ENCODE results near the gene ANKS4B. TPM values are rescaled to one million over a fixed set of nuclear protein-coding genes. Genes with fewer than 3 reads are reported as not detected.

ANKS4B gene
- total and polyA plus RNA-seq, 4 donors = 0.08 to 6.9 TPM; not detected in 2

DNA sequence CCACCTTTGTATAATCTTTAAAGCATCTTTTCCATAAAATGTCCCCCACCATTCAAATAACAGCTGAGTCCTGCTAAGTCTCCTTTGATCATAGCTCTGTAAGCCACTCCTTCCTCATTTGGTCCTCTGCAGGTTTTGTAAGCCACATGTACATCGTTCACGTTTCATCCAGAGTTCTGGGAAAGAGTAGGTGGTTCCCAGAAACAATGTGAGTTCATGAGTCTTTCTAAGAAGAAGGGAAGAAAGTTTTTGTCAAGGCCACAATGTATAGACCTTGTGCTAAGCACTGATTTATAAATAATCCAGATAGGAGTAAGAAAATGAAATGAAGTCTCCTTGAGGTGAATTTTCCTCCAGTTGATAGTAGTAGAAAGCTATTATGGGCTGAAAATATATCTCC is 8.7 kb upstream of the ANKS4B start:
- Histone ChIP-seq H3K4me3 (ENCODE audit: low read length in 2 of 2) (no peak overlapping the region), H3K9me3 (ENCODE audit: control insufficient read depth, low read length) (no peaks in the 10 kb centered on the region), H3K27ac (ENCODE audit: low read depth in 1 of 2, low read length in 2 of 2) (no peak overlapping the region), H3K4me1 (ENCODE audit: control insufficient read depth in 1 of 2, insufficient read depth in 2 of 2, low read length in 2 of 2) (no peaks in the 10 kb centered on the region), H3K27me3 (ENCODE audit: control insufficient read depth in 1 of 2, insufficient read depth in 2 of 2, low read length in 1 of 2) (no peaks in the 10 kb centered on the region), H3K36me3 (ENCODE audit: control insufficient read depth in 1 of 2, insufficient read depth in 2 of 2, low read length in 1 of 2) (no peaks in the 10 kb centered on the region)
- intact Hi-C loops (cut with DNase I) = no loop called here
- 60 to 70% methylated on average over 2 of the region's 2 CpGs for WGBS, 2 donors
- DNase-seq (no peak), ATAC-seq (ENCODE audit: low FRiP score) (no peak)

- Histone ChIP-seq H3K27me3 (ENCODE audit: control insufficient read depth in 1 of 2, insufficient read depth in 2 of 2, low read length in 1 of 2) (no peaks in the 10 kb centered on the region), H3K27ac (ENCODE audit: low read depth in 1 of 2, low read length in 2 of 2) (no peak overlapping the region), H3K36me3 (ENCODE audit: control insufficient read depth in 1 of 2, insufficient read depth in 2 of 2, low read length in 1 of 2) (no peaks in the 10 kb centered on the region), H3K9me3 (ENCODE audit: control insufficient read depth, low read length) (no peaks in the 10 kb centered on the region), H3K4me3 (ENCODE audit: low read length in 2 of 2) (no peak overlapping the region), H3K4me1 (ENCODE audit: control insufficient read depth in 1 of 2, insufficient read depth in 2 of 2, low read length in 2 of 2) (no peaks in the 10 kb centered on the region)
- ATAC-seq (ENCODE audit: low FRiP score) (no peak), DNase-seq (no peak)
- intact Hi-C loops (cut with DNase I) = no loop called here
Measured at GRCh38 chr16:21226749-21227148, 6.8 kb upstream of the ANKS4B start.

- no peaks in the 10 kb centered on the region for H3K27me3 ChIP-seq (ENCODE audit: control insufficient read depth in 1 of 2, insufficient read depth in 2 of 2, low read length in 1 of 2)
- no peaks in the 10 kb centered on the region for H3K9me3 ChIP-seq (ENCODE audit: control insufficient read depth, low read length)
- no peaks in the 10 kb centered on the region for H3K36me3 ChIP-seq (ENCODE audit: control insufficient read depth in 1 of 2, insufficient read depth in 2 of 2, low read length in 1 of 2)
- no peak overlapping the region for H3K27ac ChIP-seq (ENCODE audit: low read depth in 1 of 2, low read length in 2 of 2)
- no peak for ATAC-seq (ENCODE audit: low FRiP score)
- intact Hi-C loops (cut with DNase I) = no loop called here
- H3K4me1 ChIP-seq (ENCODE audit: control insufficient read depth in 1 of 2, insufficient read depth in 2 of 2, low read length in 2 of 2) = no peaks in the 10 kb centered on the region
- no peak overlapping the region for H3K4me3 ChIP-seq (ENCODE audit: low read length in 2 of 2)
- DNase-seq = no peak
Measured at GRCh38 chr16:21227866-21228265, 5.6 kb upstream of the ANKS4B start.

GRCh38 chr16:21228361-21228872 is 5.1 kb upstream of the ANKS4B start:
- Histone ChIP-seq H3K27me3 (ENCODE audit: control insufficient read depth in 1 of 2, insufficient read depth in 2 of 2, low read length in 1 of 2) (no peaks in the 10 kb centered on the region), H3K4me3 (ENCODE audit: low read length in 2 of 2) (no peak overlapping the region), H3K27ac (ENCODE audit: low read depth in 1 of 2, low read length in 2 of 2) (no peak overlapping the region), H3K4me1 (ENCODE audit: control insufficient read depth in 1 of 2, insufficient read depth in 2 of 2, low read length in 2 of 2) (no peaks in the 10 kb centered on the region), H3K36me3 (ENCODE audit: control insufficient read depth in 1 of 2, insufficient read depth in 2 of 2, low read length in 1 of 2) (no peaks in the 10 kb centered on the region), H3K9me3 (ENCODE audit: control insufficient read depth, low read length) (no peaks in the 10 kb centered on the region)
- 66 to 71% methylated on average over 2 of the region's 2 CpGs for WGBS, 2 donors
- ATAC-seq (ENCODE audit: low FRiP score) (no peak), DNase-seq (no peak)
- intact Hi-C loops (cut with DNase I) = no loop called here

GRCh38 chr16:21233045-21233520 is 416 bp upstream of the ANKS4B start:
- peaks cover 1% of the 10 kb centered on the region for H3K9me3 ChIP-seq (ENCODE audit: control insufficient read depth, low read length)
- H3K27ac ChIP-seq (ENCODE audit: low read depth in 1 of 2, low read length in 2 of 2) = no peak overlapping the region
- 92 to 97% methylated on average over 1 of the region's 1 CpG for WGBS, 2 donors
- H3K4me3 ChIP-seq (ENCODE audit: low read length in 2 of 2) = no peak overlapping the region
- intact Hi-C loops (cut with DNase I) = no loop called here
- H3K4me1 ChIP-seq (ENCODE audit: control insufficient read depth in 1 of 2, insufficient read depth in 2 of 2, low read length in 2 of 2) = no peaks in the 10 kb centered on the region
- DNase-seq (no peak), ATAC-seq (ENCODE audit: low FRiP score) (no peak)
- no peaks in the 10 kb centered on the region for H3K36me3 ChIP-seq (ENCODE audit: control insufficient read depth in 1 of 2, insufficient read depth in 2 of 2, low read length in 1 of 2)
- no peaks in the 10 kb centered on the region for H3K27me3 ChIP-seq (ENCODE audit: control insufficient read depth in 1 of 2, insufficient read depth in 2 of 2, low read length in 1 of 2)

GRCh38 chr16:21235199-21235585 is 1.7 kb downstream of the ANKS4B start:
- no peak for ATAC-seq (ENCODE audit: low FRiP score)
- Histone ChIP-seq H3K4me1 (ENCODE audit: control insufficient read depth in 1 of 2, insufficient read depth in 2 of 2, low read length in 2 of 2) (no peaks in the 10 kb centered on the region), H3K4me3 (ENCODE audit: low read length in 2 of 2) (no peak overlapping the region), H3K36me3 (ENCODE audit: control insufficient read depth in 1 of 2, insufficient read depth in 2 of 2, low read length in 1 of 2) (no peaks in the 10 kb centered on the region), H3K9me3 (ENCODE audit: control insufficient read depth, low read length) (peaks cover 1% of the 10 kb centered on the region), H3K27ac (ENCODE audit: low read depth in 1 of 2, low read length in 2 of 2) (no peak overlapping the region), H3K27me3 (ENCODE audit: control insufficient read depth in 1 of 2, insufficient read depth in 2 of 2, low read length in 1 of 2) (no peaks in the 10 kb centered on the region)
- DNase-seq = no peak
- WGBS, 2 donors = 79 to 83% methylated on average over 3 of the region's 3 CpGs
- intact Hi-C loops (cut with DNase I) = no loop called here

GRCh38 chr16:21236831-21237230 is 3.3 kb downstream of the ANKS4B start:
- intact Hi-C loops (cut with DNase I) = no loop called here
- 72 to 84% methylated on average over 5 of the region's 5 CpGs for WGBS, 2 donors

DNA sequence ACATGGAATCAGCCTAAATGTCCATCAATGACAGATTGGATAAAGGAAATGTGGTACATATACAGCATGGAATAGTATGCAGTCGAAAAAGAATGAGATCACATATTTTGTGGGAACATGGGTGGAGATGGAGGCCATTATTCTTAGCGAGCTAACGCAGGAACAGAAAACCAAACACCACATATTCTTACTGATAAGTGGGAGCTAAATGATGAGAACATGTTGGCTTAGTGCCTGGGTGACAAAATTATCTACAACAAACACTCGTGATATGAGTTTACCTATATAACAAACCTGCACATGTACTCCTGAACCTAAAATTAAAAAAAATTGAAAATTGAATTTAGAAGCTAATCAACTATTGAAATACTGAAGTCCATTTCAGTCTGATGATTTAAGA is 6.1 kb downstream of the ANKS4B start:
- 75 to 79% methylated on average over 4 of the region's 4 CpGs for WGBS, 2 donors
- DNase-seq = no peak
- Histone ChIP-seq H3K27me3 (ENCODE audit: control insufficient read depth in 1 of 2, insufficient read depth in 2 of 2, low read length in 1 of 2) (no peaks in the 10 kb centered on the region), H3K4me3 (ENCODE audit: low read length in 2 of 2) (no peak overlapping the region), H3K4me1 (ENCODE audit: control insufficient read depth in 1 of 2, insufficient read depth in 2 of 2, low read length in 2 of 2) (no peaks in the 10 kb centered on the region), H3K9me3 (ENCODE audit: control insufficient read depth, low read length) (peaks cover 1% of the 10 kb centered on the region), H3K27ac (ENCODE audit: low read depth in 1 of 2, low read length in 2 of 2) (no peak overlapping the region), H3K36me3 (ENCODE audit: control insufficient read depth in 1 of 2, insufficient read depth in 2 of 2, low read length in 1 of 2) (no peaks in the 10 kb centered on the region)
- no peak for ATAC-seq (ENCODE audit: low FRiP score)
- intact Hi-C loops (cut with DNase I) = no loop called here

More at GRCh38 chr16:21236831-21237230, 3.3 kb downstream of the ANKS4B start:
- Histone ChIP-seq H3K9me3 (ENCODE audit: control insufficient read depth, low read length) (peaks cover 1% of the 10 kb centered on the region), H3K27ac (ENCODE audit: low read depth in 1 of 2, low read length in 2 of 2) (no peak overlapping the region), H3K4me1 (ENCODE audit: control insufficient read depth in 1 of 2, insufficient read depth in 2 of 2, low read length in 2 of 2) (no peaks in the 10 kb centered on the region), H3K36me3 (ENCODE audit: control insufficient read depth in 1 of 2, insufficient read depth in 2 of 2, low read length in 1 of 2) (no peaks in the 10 kb centered on the region), H3K4me3 (ENCODE audit: low read length in 2 of 2) (no peak overlapping the region), H3K27me3 (ENCODE audit: control insufficient read depth in 1 of 2, insufficient read depth in 2 of 2, low read length in 1 of 2) (no peaks in the 10 kb centered on the region)
- ATAC-seq (ENCODE audit: low FRiP score) = no peak
- no peak for DNase-seq

GRCh38 chr16:21242756-21243155 is 9.3 kb downstream of the ANKS4B start:
- no peaks in the 10 kb centered on the region for H3K9me3 ChIP-seq (ENCODE audit: control insufficient read depth, low read length)
- intact Hi-C loops (cut with DNase I) = no loop called here
- no peaks in the 10 kb centered on the region for H3K27me3 ChIP-seq (ENCODE audit: control insufficient read depth in 1 of 2, insufficient read depth in 2 of 2, low read length in 1 of 2)
- WGBS, 2 donors = 2 to 4% methylated on average over 2 of the region's 2 CpGs
- no peaks in the 10 kb centered on the region for H3K36me3 ChIP-seq (ENCODE audit: control insufficient read depth in 1 of 2, insufficient read depth in 2 of 2, low read length in 1 of 2)
- H3K4me3 ChIP-seq (ENCODE audit: low read length in 2 of 2) = no peak overlapping the region
- no peak overlapping the region for H3K27ac ChIP-seq (ENCODE audit: low read depth in 1 of 2, low read length in 2 of 2)
- H3K4me1 ChIP-seq (ENCODE audit: control insufficient read depth in 1 of 2, insufficient read depth in 2 of 2, low read length in 2 of 2) = no peaks in the 10 kb centered on the region
- DNase-seq (no peak), ATAC-seq (ENCODE audit: low FRiP score) (no peak)
